Keratinocyte (primary cell): ENCODE results near the gene ARCN1. TPM values are rescaled to one million over a fixed set of nuclear protein-coding genes. Genes with fewer than 3 reads are reported as not detected.

Experiments
- DNase-seq: peaks from one replicate; pipeline ENCODE4 v3.0.0-alpha.2; 2011; ENCODE audit warnings: low read depth, missing footprints, low spot score
- FAIRE-seq: peaks from 2 replicates; lab custom pipeline; 2011; peaks lifted over from hg19 to GRCh38; lab: Jason Lieb, UNC
- H2AFZ ChIP-seq: 2 replicates; pipeline ENCODE4 v1.6.0; 2012; ENCODE audit warnings: low read length, control low read depth, inconsistent platforms; ENCODE audit not compliant: control insufficient read depth
- H3K27ac ChIP-seq: 2 replicates; pipeline ENCODE4 v1.5.1; 2011; ENCODE audit warnings: low read length; ENCODE audit not compliant: control insufficient read depth, insufficient read depth
- H3K27me3 ChIP-seq: 3 replicates; pipeline ENCODE4 v1.6.0; 2011; ENCODE audit warnings: low read length; ENCODE audit not compliant: control insufficient read depth, insufficient read depth; ENCODE audit errors: extremely low read depth
- H3K36me3 ChIP-seq, 2 experiments: 2 replicates in 1 of 2; 3 replicates in 1 of 2; pipeline ENCODE4 v1.5.1; 2011; ENCODE audit warnings: low read length in 2 of 2, mild to moderate bottlenecking in 1 of 2; ENCODE audit not compliant: control insufficient read depth in 2 of 2, insufficient read depth in 2 of 2; ENCODE audit errors: extremely low read depth in 1 of 2
- H3K4me1 ChIP-seq: 3 replicates; pipeline ENCODE4 v1.5.1; 2011; ENCODE audit warnings: low read length; ENCODE audit not compliant: control insufficient read depth, insufficient read depth; ENCODE audit errors: extremely low read depth
- H3K4me2 ChIP-seq: 3 replicates; pipeline ENCODE4 v1.6.0; 2011; ENCODE audit warnings: low read depth, low read length; ENCODE audit not compliant: control insufficient read depth, insufficient read depth; ENCODE audit errors: extremely low read depth
- H3K4me3 ChIP-seq, 3 experiments: fragments of 200-600 bp in 1 of 3; sonication (generic) in 1 of 3; 2 replicates in 2 of 3; 3 replicates in 1 of 3; pipeline ENCODE4 v1.5.1; 2011 to 2016; ENCODE audit warnings: low read length in 3 of 3, mild to moderate bottlenecking in 3 of 3, control low read depth in 2 of 3, inconsistent platforms in 1 of 3, low read depth in 1 of 3, mixed read lengths in 1 of 3, mixed run types in 1 of 3, moderate library complexity in 1 of 3; ENCODE audit not compliant: control insufficient read depth in 2 of 3, insufficient read depth in 2 of 3; ENCODE audit errors: extremely low read depth in 1 of 3
- H3K79me2 ChIP-seq: 2 replicates; pipeline ENCODE4 v1.6.0; 2012; ENCODE audit warnings: low read length; ENCODE audit not compliant: control insufficient read depth, insufficient read depth
- H3K9ac ChIP-seq: 3 replicates; pipeline ENCODE4 v1.6.0; 2011; ENCODE audit warnings: low read length; ENCODE audit not compliant: control insufficient read depth, insufficient read depth; ENCODE audit errors: extremely low read depth
- H3K9me1 ChIP-seq: 3 replicates; pipeline ENCODE4 v1.6.0; 2011; ENCODE audit warnings: low read length; ENCODE audit not compliant: control insufficient read depth, insufficient read depth; ENCODE audit errors: extremely low read depth
- H3K9me3 ChIP-seq: 2 replicates; pipeline ENCODE4 v1.5.1; 2012; ENCODE audit warnings: low read depth, low read length; ENCODE audit not compliant: control insufficient read depth
- H4K20me1 ChIP-seq: 3 replicates; pipeline ENCODE4 v1.6.0; 2011; ENCODE audit warnings: low read length; ENCODE audit not compliant: control insufficient read depth, insufficient read depth; ENCODE audit errors: extremely low read depth
- EZH2 ChIP-seq: IDR thresholded peaks from one replicate; pipeline ENCODE4 v1.6.1; 2012; ENCODE audit warnings: inconsistent platforms, mild to moderate bottlenecking, low read length, moderate library complexity
- dilution Hi-C: fragments of 300-500 bp; cut with MboI; formaldehyde crosslinking; loops from one replicate; pipeline ENCODE4 v1.7.0; 2020; ENCODE audit warnings: low sequenced_read_pairs; ENCODE audit not compliant: extremely low pct_ligation_motif_present
- polyA plus RNA-seq, 5 experiments: library from polyadenylated mRNA; depleted of rRNA in 3 of 5; stranded (reverse) in 3 of 5; stranded (forward) in 1 of 5; unstranded in 1 of 5; fragments of >200 nt; gene quantifications; 1 replicate in 1 of 5; 2 replicates in 3 of 5; 3 replicates in 1 of 5; pipeline versions ENCODE4 v1.2.1 to v1.2.3, GENCODE V29; 2011 to 2012; ENCODE audit warnings: missing spikeins in 2 of 5, low read depth in 1 of 5, low replicate concordance in 1 of 5
- TF ChIP-seq, protein P1 (sequence below), 3 experiments: IDR thresholded peaks in 1 of 3; conservative IDR thresholded peaks in 1 of 3; optimal IDR thresholded peaks in 1 of 3; 2 replicates in 2 of 3; 3 replicates in 1 of 3; pipeline versions ENCODE3 to v1.5.1; 2011; ENCODE audit warnings: low read length in 3 of 3, mild to moderate bottlenecking in 3 of 3, moderate library complexity in 2 of 3, control low read depth in 1 of 3, inconsistent platforms in 1 of 3; ENCODE audit not compliant: insufficient read depth in 2 of 3; ENCODE audit errors: extremely low read depth in 1 of 3

Gene ARCN1
- polyA plus RNA-seq, 1 donor (not counting 4 experiments of a cell fraction or from before 2014, with no cell fraction given): 150 TPM

DNA sequence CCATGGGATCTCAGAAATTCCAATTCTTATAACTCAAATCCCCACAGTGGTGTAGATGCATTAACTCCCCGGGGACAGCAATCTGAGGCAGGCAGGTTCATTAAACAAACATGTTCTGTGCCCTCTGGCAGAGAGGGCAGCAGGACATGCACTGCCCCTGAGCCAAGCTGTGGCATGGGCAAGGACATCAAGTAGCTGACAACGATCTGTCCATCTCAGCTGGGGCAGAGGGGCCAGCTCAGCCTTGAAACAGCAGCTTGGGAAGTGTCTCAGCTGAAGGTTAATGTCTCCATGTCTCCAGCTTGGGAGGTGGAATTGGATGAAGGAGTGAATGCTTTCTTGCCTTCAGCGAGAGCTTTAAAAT, 27.6 kb upstream of the ARCN1 start:
- Histone ChIP-seq H2AFZ (no peak overlapping the region), H3K36me3 (peaks cover 0 to 3% of the 10 kb centered on the region in 2 experiments), H3K4me3 (no peak overlapping the region), H3K27me3 (no peaks in the 10 kb centered on the region), H3K9me3 (no peaks in the 10 kb centered on the region), H3K79me2 (no peaks in the 10 kb centered on the region), H3K4me2 (no peak overlapping the region), H3K4me1 (no peaks in the 10 kb centered on the region), H4K20me1 (no peaks in the 10 kb centered on the region), H3K9ac (no peak overlapping the region), H3K27ac (no peak overlapping the region), H3K9me1 (no peaks in the 10 kb centered on the region)
- FAIRE-seq (no peak), DNase-seq (no peak)
- TF ChIP-seq EZH2: no peak
- TF ChIP-seq, protein P1, sequence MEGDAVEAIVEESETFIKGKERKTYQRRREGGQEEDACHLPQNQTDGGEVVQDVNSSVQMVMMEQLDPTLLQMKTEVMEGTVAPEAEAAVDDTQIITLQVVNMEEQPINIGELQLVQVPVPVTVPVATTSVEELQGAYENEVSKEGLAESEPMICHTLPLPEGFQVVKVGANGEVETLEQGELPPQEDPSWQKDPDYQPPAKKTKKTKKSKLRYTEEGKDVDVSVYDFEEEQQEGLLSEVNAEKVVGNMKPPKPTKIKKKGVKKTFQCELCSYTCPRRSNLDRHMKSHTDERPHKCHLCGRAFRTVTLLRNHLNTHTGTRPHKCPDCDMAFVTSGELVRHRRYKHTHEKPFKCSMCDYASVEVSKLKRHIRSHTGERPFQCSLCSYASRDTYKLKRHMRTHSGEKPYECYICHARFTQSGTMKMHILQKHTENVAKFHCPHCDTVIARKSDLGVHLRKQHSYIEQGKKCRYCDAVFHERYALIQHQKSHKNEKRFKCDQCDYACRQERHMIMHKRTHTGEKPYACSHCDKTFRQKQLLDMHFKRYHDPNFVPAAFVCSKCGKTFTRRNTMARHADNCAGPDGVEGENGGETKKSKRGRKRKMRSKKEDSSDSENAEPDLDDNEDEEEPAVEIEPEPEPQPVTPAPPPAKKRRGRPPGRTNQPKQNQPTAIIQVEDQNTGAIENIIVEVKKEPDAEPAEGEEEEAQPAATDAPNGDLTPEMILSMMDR (optimal IDR thresholded peaks at IDR 0.05 in 1 of 3, IDR thresholded peaks at IDR 0.05 in 1 of 3, conservative IDR thresholded peaks at IDR 0.05 in 1 of 3; ENCODE audit: extremely low read depth in 1 of 3, insufficient read depth in 2 of 3, low read length in 3 of 3): no peak
- dilution Hi-C loops: no loop called here

DNA sequence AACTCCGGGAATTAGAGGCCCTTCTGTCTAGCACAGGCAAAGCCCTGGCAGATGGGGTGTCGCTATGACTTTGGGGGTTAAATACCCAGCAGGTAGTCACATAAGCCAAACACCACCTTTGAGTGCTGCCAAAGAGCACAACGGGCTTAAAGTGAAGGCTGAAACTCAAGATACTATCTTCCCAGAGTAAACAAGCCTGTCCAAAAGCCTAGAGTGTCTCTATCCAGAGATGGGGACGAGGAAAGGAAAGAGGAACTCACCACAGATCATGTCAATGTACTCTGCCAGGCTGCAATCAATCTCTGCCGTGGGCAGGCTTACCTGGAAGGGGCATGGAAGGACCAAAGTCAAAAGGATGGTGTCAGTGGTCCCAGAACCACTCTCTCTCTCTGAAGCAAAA, 26.7 kb upstream of the ARCN1 start:
- H3K9ac ChIP-seq: no peak overlapping the region
- no peak for FAIRE-seq
- H3K4me2 ChIP-seq: no peak overlapping the region
- dilution Hi-C loops: no loop called here
- no peaks in the 10 kb centered on the region for H3K9me3 ChIP-seq
- H2AFZ ChIP-seq: no peak overlapping the region
- DNase-seq: no peak
- no peaks in the 10 kb centered on the region for H3K4me1 ChIP-seq
- H3K9me1 ChIP-seq: no peaks in the 10 kb centered on the region
- no peaks in the 10 kb centered on the region for H3K79me2 ChIP-seq
- no peak overlapping the region for H3K27ac ChIP-seq
- no peak for TF ChIP-seq EZH2
- TF ChIP-seq, protein P1 (optimal IDR thresholded peaks at IDR 0.05 in 1 of 3, IDR thresholded peaks at IDR 0.05 in 1 of 3, conservative IDR thresholded peaks at IDR 0.05 in 1 of 3; ENCODE audit: extremely low read depth in 1 of 3, insufficient read depth in 2 of 3, low read length in 3 of 3): no peak
- H4K20me1 ChIP-seq: no peaks in the 10 kb centered on the region
- H3K27me3 ChIP-seq: no peaks in the 10 kb centered on the region
- no peak overlapping the region for H3K4me3 ChIP-seq
- H3K36me3 ChIP-seq: peaks cover 3% of the 10 kb centered on the region in 2 experiments
